Right lobe of liver (tissue), 4 donors: ENCODE measurements around the gene LRBA.

Source experiments
- CTCF ChIP-seq, 4 donors: fragments of 200-600 bp in 3 of 4; fragments of 450-650 bp in 1 of 4; IDR thresholded peaks; one replicate each; pipeline versions ENCODE4 v1.5.1 to v1.8.0; 2016 to 2022; ENCODE audit warnings: antibody characterized with exemption in 4 of 4, mild to moderate bottlenecking in 2 of 4
- POLR2A ChIP-seq: fragments of 450-650 bp; IDR thresholded peaks from one replicate; pipeline ENCODE4 v1.6.1; 2017; ENCODE audit warnings: antibody characterized with exemption, mild to moderate bottlenecking
- donor health status: DM: no; HTN: no; CAD: no.
- donor health status: DM: no; HTN: no; CAD: no.
- donor health status: DM: no; HTN: yes; CAD: no.

GRCh38 chr4:150997141-150997540 is 17.9 kb downstream of the LRBA start:
- TF ChIP-seq CTCF (IDR thresholded peaks at IDR 0.05) (no peak), POLR2A (no peak)
